Muscle layer of duodenum (tissue), 2 donors: ENCODE results near the gene ITGAD.

Source experiments
- H3K27ac ChIP-seq: one replicate; pipeline ENCODE4 v1.7.0; 2013; ENCODE audit warnings: mild to moderate bottlenecking, low read length
- H3K27me3 ChIP-seq: one replicate; pipeline ENCODE4 v1.7.0; 2013; ENCODE audit warnings: low read depth, mild to moderate bottlenecking, control low read depth, low read length
- H3K36me3 ChIP-seq, 2 donors: one replicate each; pipeline ENCODE4 v1.7.0; 2013; ENCODE audit warnings: low read length in 2 of 2, control low read depth in 1 of 2, mild to moderate bottlenecking in 1 of 2; ENCODE audit not compliant: insufficient read depth in 2 of 2, control insufficient read depth in 1 of 2
- H3K4me1 ChIP-seq, 2 donors: one replicate each; pipeline ENCODE4 v1.7.0; 2013; ENCODE audit warnings: low read length in 2 of 2, mild to moderate bottlenecking in 2 of 2, control low read depth in 1 of 2, moderate library complexity in 1 of 2; ENCODE audit not compliant: insufficient read depth in 2 of 2, control insufficient read depth in 1 of 2
- H3K4me3 ChIP-seq, 2 donors: one replicate each; pipeline ENCODE4 v1.7.0; 2013; ENCODE audit warnings: low read length in 2 of 2, low read depth in 1 of 2, mild to moderate bottlenecking in 1 of 2
- H3K9me3 ChIP-seq, 2 donors: one replicate each; pipeline ENCODE4 v1.7.0; 2013; ENCODE audit warnings: low read length in 2 of 2, control low read depth in 1 of 2, mild to moderate bottlenecking in 1 of 2; ENCODE audit not compliant: control insufficient read depth in 1 of 2
- donor health status: healthy.

Gene ITGAD

GRCh38 chr16:31371619-31372484 lies 21.3 kb upstream of the ITGAD start:
- Histone ChIP-seq H3K4me1 (no peaks in the 10 kb centered on the region), H3K27me3 (no peaks in the 10 kb centered on the region), H3K9me3 (no peaks in the 10 kb centered on the region), H3K4me3 (no peak overlapping the region), H3K36me3 (no peaks in the 10 kb centered on the region), H3K27ac (no peak overlapping the region)

DNA sequence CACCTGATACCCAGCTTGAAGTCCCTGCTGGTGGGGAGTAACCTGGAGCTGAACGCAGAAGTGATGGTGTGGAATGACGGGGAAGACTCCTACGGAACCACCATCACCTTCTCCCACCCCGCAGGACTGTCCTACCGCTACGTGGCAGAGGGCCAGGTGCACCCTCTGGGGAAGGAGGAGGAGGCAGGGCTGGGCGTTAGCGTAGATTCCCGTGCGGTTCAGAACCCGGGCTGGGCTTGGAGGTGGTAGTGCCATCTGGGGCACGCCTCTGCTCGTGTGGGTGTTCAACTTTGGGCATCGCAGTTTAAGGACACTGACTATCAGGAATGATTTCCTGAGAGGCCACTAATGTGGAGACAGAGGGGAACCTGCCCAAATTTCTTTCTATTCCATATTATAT lies 19.9 kb upstream of the ITGAD start:
- H3K9me3 ChIP-seq = no peaks in the 10 kb centered on the region
- no peaks in the 10 kb centered on the region for H3K4me1 ChIP-seq
- no peak overlapping the region for H3K27ac ChIP-seq
- H3K27me3 ChIP-seq = no peaks in the 10 kb centered on the region
- no peak overlapping the region for H3K4me3 ChIP-seq
- H3K36me3 ChIP-seq = no peaks in the 10 kb centered on the region

GRCh38 chr16:31375231-31375630 lies 17.9 kb upstream of the ITGAD start:
- Histone ChIP-seq H3K9me3 (no peaks in the 10 kb centered on the region), H3K4me3 (no peak overlapping the region), H3K4me1 (no peaks in the 10 kb centered on the region), H3K36me3 (no peaks in the 10 kb centered on the region), H3K27me3 (no peaks in the 10 kb centered on the region), H3K27ac (no peak overlapping the region)

DNA sequence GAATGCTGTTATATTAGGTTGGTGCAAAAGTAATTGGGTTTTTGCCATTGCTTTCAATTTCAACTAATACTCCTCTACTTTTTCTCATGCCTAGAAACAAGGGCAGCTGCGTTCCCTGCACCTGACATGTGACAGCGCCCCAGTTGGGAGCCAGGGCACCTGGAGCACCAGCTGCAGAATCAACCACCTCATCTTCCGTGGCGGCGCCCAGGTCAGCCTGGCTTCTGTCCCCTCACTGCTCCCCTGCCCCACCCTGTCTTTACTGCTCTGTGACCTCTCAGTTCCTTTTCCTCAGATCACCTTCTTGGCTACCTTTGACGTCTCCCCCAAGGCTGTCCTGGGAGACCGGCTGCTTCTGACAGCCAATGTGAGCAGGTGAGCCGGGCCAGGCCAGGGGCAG lies 16.4 kb upstream of the ITGAD start:
- no peaks in the 10 kb centered on the region for H3K27me3 ChIP-seq
- no peak overlapping the region for H3K27ac ChIP-seq
- H3K36me3 ChIP-seq = no peaks in the 10 kb centered on the region
- no peaks in the 10 kb centered on the region for H3K9me3 ChIP-seq
- H3K4me1 ChIP-seq = no peaks in the 10 kb centered on the region
- H3K4me3 ChIP-seq = no peak overlapping the region

- Histone ChIP-seq H3K4me1 (no peaks in the 10 kb centered on the region), H3K4me3 (no peak overlapping the region), H3K36me3 (no peaks in the 10 kb centered on the region), H3K27me3 (no peaks in the 10 kb centered on the region), H3K9me3 (no peaks in the 10 kb centered on the region), H3K27ac (no peak overlapping the region)
Observed at GRCh38 chr16:31377210-31377903, 15.8 kb upstream of the ITGAD start.

DNA sequence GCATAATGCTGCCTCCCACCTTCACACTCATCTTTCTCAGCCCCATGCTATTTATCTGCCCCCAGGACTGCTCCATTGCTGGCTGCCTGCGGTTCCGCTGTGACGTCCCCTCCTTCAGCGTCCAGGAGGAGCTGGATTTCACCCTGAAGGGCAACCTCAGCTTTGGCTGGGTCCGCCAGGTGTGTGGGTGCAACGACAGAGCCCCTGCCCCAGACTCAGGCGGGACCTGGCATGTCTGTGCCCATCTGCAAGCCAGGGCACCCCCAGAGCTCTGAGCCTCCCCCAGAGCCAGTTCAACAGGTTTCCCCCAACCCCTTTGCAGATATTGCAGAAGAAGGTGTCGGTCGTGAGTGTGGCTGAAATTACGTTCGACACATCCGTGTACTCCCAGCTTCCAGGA lies 12.9 kb upstream of the ITGAD start:
- peaks cover 6% of the 10 kb centered on the region for H3K27me3 ChIP-seq
- H3K4me3 ChIP-seq = no peak overlapping the region
- H3K27ac ChIP-seq = no peak overlapping the region
- H3K9me3 ChIP-seq = no peaks in the 10 kb centered on the region
- H3K4me1 ChIP-seq = no peaks in the 10 kb centered on the region
- no peaks in the 10 kb centered on the region for H3K36me3 ChIP-seq

- Histone ChIP-seq H3K4me3 (no peak overlapping the region), H3K36me3 (no peaks in the 10 kb centered on the region), H3K4me1 (no peaks in the 10 kb centered on the region), H3K9me3 (no peaks in the 10 kb centered on the region), H3K27ac (no peak overlapping the region), H3K27me3 (peaks cover 6% of the 10 kb centered on the region)
Observed at GRCh38 chr16:31382485-31383161, 10.5 kb upstream of the ITGAD start.

DNA sequence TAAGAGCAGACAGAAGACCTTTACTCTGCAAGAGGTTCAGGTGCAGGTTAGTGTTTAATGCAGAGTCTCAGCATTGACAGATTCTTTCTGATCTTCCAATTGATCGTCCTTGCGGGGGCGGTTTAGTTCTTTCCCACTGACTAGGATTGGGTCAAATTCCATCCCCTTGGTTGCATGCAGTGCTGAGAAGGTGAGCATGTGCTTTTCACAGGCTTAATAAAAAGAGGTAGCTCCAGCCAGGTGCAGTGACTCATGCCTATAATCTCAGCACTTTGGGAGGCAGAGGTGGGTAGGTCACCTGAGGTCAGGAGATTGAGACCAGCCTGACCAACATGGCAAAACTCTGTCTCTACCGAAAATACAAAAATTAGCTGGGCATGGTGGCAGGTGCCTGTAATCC lies 7.5 kb upstream of the ITGAD start:
- H3K36me3 ChIP-seq = no peaks in the 10 kb centered on the region
- no peak overlapping the region for H3K4me3 ChIP-seq
- peaks cover 6% of the 10 kb centered on the region for H3K27me3 ChIP-seq
- H3K9me3 ChIP-seq = no peaks in the 10 kb centered on the region
- no peak overlapping the region for H3K27ac ChIP-seq
- H3K4me1 ChIP-seq = no peaks in the 10 kb centered on the region

DNA sequence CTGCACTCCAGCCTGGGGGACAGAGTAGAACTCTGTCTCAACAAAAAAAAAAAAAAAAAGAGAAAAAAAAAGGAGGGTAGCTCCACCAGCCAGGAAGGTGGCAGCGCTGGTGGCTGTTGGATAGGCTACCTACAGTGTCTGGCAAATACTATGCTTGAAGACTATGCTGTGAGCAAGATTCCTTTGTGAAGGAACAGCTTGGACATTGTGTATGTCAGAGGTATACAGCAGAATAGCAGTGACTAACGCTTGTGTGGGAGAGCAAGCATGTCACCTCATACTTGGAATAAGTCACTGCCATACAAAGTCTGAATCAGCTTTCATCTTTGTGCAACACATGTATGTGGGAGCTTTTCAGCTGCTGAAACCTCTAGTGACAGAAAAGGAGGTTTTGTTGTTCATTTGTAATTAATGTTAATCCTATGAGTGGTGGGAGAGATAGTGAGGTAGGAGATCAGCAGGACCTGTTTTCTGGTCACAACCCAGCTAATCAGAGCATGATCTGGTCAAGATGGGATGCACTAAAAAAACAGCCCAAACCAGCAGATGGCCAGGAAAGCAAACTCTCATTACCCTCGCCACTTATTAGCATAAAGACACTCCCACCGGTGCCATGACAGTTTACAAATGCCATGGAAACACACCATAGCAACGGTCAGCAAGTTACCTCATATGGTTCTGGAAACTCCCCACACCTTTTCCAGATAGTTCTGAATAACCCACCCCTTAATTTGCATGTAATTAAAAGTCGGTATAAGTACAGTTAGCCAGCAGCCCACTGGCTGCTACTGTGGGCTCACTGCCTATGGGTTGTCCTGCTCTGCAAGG lies 6.8 kb upstream of the ITGAD start:
- H3K27ac ChIP-seq = no peak overlapping the region
- no peaks in the 10 kb centered on the region for H3K9me3 ChIP-seq
- no peaks in the 10 kb centered on the region for H3K4me1 ChIP-seq
- peaks cover 6% of the 10 kb centered on the region for H3K27me3 ChIP-seq
- H3K4me3 ChIP-seq = no peak overlapping the region
- no peaks in the 10 kb centered on the region for H3K36me3 ChIP-seq

- Histone ChIP-seq H3K27ac (no peak overlapping the region), H3K9me3 (no peaks in the 10 kb centered on the region), H3K4me1 (no peaks in the 10 kb centered on the region), H3K4me3 (no peak overlapping the region), H3K36me3 (no peaks in the 10 kb centered on the region), H3K27me3 (peaks cover 1% of the 10 kb centered on the region)
Observed at GRCh38 chr16:31388535-31388934, 4.6 kb upstream of the ITGAD start.
